HFFc6 (cell line): ENCODE measurements around the gene OR51B6. TPM values are rescaled to one million over a fixed set of nuclear protein-coding genes. Genes with fewer than 3 reads are reported as not detected.

ENCODE experiments used
- DNase-seq: peaks from one replicate; pipeline ENCODE4 v3.0.0-alpha.2; 2018
- H3K27ac Mint-ChIP-seq: 2 replicates; pipeline ENCODE4 v1.8.0; 2020; ENCODE audit warnings: mild to moderate bottlenecking, mixed read lengths
- H3K27me3 Mint-ChIP-seq: 2 replicates; pipeline ENCODE4 v1.8.0; 2021; ENCODE audit warnings: mild to moderate bottlenecking, moderate library complexity, mixed read lengths; ENCODE audit not compliant: insufficient read depth
- H3K36me3 Mint-ChIP-seq: 2 replicates; pipeline ENCODE4 v1.8.0; 2021; ENCODE audit warnings: low read depth, mixed read lengths
- H3K4me1 Mint-ChIP-seq: 2 replicates; pipeline ENCODE4 v1.8.0; 2020; ENCODE audit warnings: low read depth, mixed read lengths
- H3K4me3 Mint-ChIP-seq: 2 replicates; pipeline ENCODE4 v1.8.0; 2020; ENCODE audit warnings: mild to moderate bottlenecking, moderate library complexity, mixed read lengths
- H3K9me3 Mint-ChIP-seq: 2 replicates; pipeline ENCODE4 v1.8.0; 2020; ENCODE audit warnings: mild to moderate bottlenecking, mixed read lengths
- CTCF ChIP-seq: fragments of 200-600 bp; sonication (generic); IDR thresholded peaks from 2 replicates; pipeline ENCODE4 v1.5.0; 2021; ENCODE audit warnings: antibody characterized with exemption, mild to moderate bottlenecking
- total RNA-seq, 6 experiments: library from RNA; stranded (reverse); fragmentation: NEBNext Ultra II Directional; extraction: Animal tissue kit (Norgen Biotek cat#: 25700); gene quantifications; 2 replicates in 1 of 6; 3 replicates in 5 of 6; pipeline ENCODE4 v1.2.3, GENCODE V29; 2021

The OR51B6 gene
- total RNA-seq, 6 experiments from 2014 or later: not detected

- peak overlapping the region; percentile 12; the same call in 1 of the 2 replicates for H3K4me3 Mint-ChIP-seq
- peak overlapping the region; percentile 84 for H3K27ac Mint-ChIP-seq
- H3K9me3 Mint-ChIP-seq: peaks cover 4% of the 10 kb centered on the region
- peak; percentile 79 for DNase-seq
- TF ChIP-seq CTCF: no peak
- H3K27me3 Mint-ChIP-seq: no peaks in the 10 kb centered on the region
- H3K4me1 Mint-ChIP-seq: peaks cover 72% of the 10 kb centered on the region
- H3K36me3 Mint-ChIP-seq: peaks cover 10% of the 10 kb centered on the region; the same call in 1 of the 2 replicates
These were observed 16.3 kb downstream of the OR51B6 start for GRCh38 chr11:5367448-5368074.

GRCh38 chr11:5368502-5369043 is 17.3 kb downstream of the OR51B6 start:
- H3K9me3 Mint-ChIP-seq: peaks cover 13% of the 10 kb centered on the region
- no peaks in the 10 kb centered on the region for H3K27me3 Mint-ChIP-seq
- H3K27ac Mint-ChIP-seq: peak overlapping the region; percentile 84
- no peak for DNase-seq
- peaks cover 10% of the 10 kb centered on the region; the same call in 1 of the 2 replicates for H3K36me3 Mint-ChIP-seq
- H3K4me1 Mint-ChIP-seq: peaks cover 62% of the 10 kb centered on the region
- TF ChIP-seq CTCF: no peak
- H3K4me3 Mint-ChIP-seq: peak overlapping the region; percentile 57

- Mint-ChIP-seq H3K9me3 (peaks cover 13% of the 10 kb centered on the region), H3K36me3 (peaks cover 10% of the 10 kb centered on the region; the same call in 1 of the 2 replicates), H3K4me1 (peaks cover 50% of the 10 kb centered on the region), H3K27me3 (no peaks in the 10 kb centered on the region), H3K4me3 (no peak overlapping the region), H3K27ac (no peak overlapping the region; the same call in 1 of the 2 replicates)
- TF ChIP-seq CTCF: peak; percentile 82
- peak; percentile 72 for DNase-seq
These were observed 18.5 kb downstream of the OR51B6 start for GRCh38 chr11:5369789-5370188.

GRCh38 chr11:5380740-5381342 is 29.5 kb downstream of the OR51B6 start:
- H3K36me3 Mint-ChIP-seq: no peaks in the 10 kb centered on the region
- no peak overlapping the region for H3K4me3 Mint-ChIP-seq
- H3K4me1 Mint-ChIP-seq: peaks cover 6% of the 10 kb centered on the region
- H3K9me3 Mint-ChIP-seq: no peaks in the 10 kb centered on the region
- peaks cover 2% of the 10 kb centered on the region; the same call in 1 of the 2 replicates for H3K27me3 Mint-ChIP-seq
- peak; percentile 69 for DNase-seq
- no peak overlapping the region for H3K27ac Mint-ChIP-seq
- TF ChIP-seq CTCF: peak; percentile 97

GRCh38 chr11:5383576-5383975 is 32.3 kb downstream of the OR51B6 start, which contains the start of gene OR51M1:
Gene OR51M1, plus strand, starts transcription at chr11:5383812. Its CDS starts 5,587 bp downstream, at chr11:5389399.
- no peak for TF ChIP-seq CTCF
- Mint-ChIP-seq H3K4me3 (no peak within 1 kb of the TSS), H3K9me3 (no peaks in the 10 kb centered on the region), H3K27me3 (peaks cover 2% of the 10 kb centered on the region; the same call in 1 of the 2 replicates), H3K4me1 (peaks cover 6% of the 10 kb centered on the region), H3K36me3 (no peaks in the 10 kb centered on the region), H3K27ac (no peak within 1 kb of the TSS)
- DNase-seq: no peak
